NCI-H1930 (cell line): Measurements from ENCODE around the gene EPO.
A peak's percentile ranks its signal among the peaks of the same experiment; 100 is the strongest.

Experiments used
- DNase-seq, 2 experiments: peaks; one replicate each; lab custom pipeline; 2025; lab: John Stamatoyannopoulos, UW

The EPO gene

GRCh38 chr7:100720279-100720670, at the start of gene EPO:
TSS of gene EPO (plus strand) at chr7:100720468. CDS start at chr7:100720981, 513 bp downstream.
- DNase-seq: no peak

GRCh38 chr7:100671353-100672327, 48.6 kb upstream of the EPO start:
- DNase-seq: no peak

- peak; percentile 99 to 100 for DNase-seq
Observed at GRCh38 chr7:100673302-100673941, 46.8 kb upstream of the EPO start, which contains the start of gene GNB2. TSS of gene GNB2 (plus strand) at chr7:100673740. CDS start at chr7:100676266, 2,526 bp downstream.

GRCh38 chr7:100673942-100674410, 46.3 kb upstream of the EPO start:
- no peak for DNase-seq

GRCh38 chr7:100674411-100675104, 45.7 kb upstream of the EPO start:
- DNase-seq: no peak

GRCh38 chr7:100675105-100675451, 45.2 kb upstream of the EPO start:
- no peak for DNase-seq

- no peak for DNase-seq
Observed at GRCh38 chr7:100675581-100676350, 44.5 kb upstream of the EPO start.

GRCh38 chr7:100676501-100677306, 43.6 kb upstream of the EPO start:
- no peak for DNase-seq

GRCh38 chr7:100677308-100678267, 42.7 kb upstream of the EPO start:
- no peak for DNase-seq

- DNase-seq: no peak
Observed at GRCh38 chr7:100678291-100678984, 41.8 kb upstream of the EPO start.

- no peak for DNase-seq
Observed at GRCh38 chr7:100679129-100679926, 40.9 kb upstream of the EPO start.

- no peak for DNase-seq
Observed at GRCh38 chr7:100679927-100680575, 40.2 kb upstream of the EPO start.

- no peak for DNase-seq
Observed at GRCh38 chr7:100680576-100681271, 39.5 kb upstream of the EPO start.

GRCh38 chr7:100681491-100682227, 38.6 kb upstream of the EPO start:
- no peak for DNase-seq

- DNase-seq: no peak
Observed at GRCh38 chr7:100682228-100682741, 38.0 kb upstream of the EPO start.
